ENCODE measurements around the gene PKD2.
"Not testable (repeated sequence)": the region's sequence is repeated elsewhere in the genome, so short reads cannot be mapped to it uniquely, and the experiment has no call there.

Gene PKD2

DNA sequence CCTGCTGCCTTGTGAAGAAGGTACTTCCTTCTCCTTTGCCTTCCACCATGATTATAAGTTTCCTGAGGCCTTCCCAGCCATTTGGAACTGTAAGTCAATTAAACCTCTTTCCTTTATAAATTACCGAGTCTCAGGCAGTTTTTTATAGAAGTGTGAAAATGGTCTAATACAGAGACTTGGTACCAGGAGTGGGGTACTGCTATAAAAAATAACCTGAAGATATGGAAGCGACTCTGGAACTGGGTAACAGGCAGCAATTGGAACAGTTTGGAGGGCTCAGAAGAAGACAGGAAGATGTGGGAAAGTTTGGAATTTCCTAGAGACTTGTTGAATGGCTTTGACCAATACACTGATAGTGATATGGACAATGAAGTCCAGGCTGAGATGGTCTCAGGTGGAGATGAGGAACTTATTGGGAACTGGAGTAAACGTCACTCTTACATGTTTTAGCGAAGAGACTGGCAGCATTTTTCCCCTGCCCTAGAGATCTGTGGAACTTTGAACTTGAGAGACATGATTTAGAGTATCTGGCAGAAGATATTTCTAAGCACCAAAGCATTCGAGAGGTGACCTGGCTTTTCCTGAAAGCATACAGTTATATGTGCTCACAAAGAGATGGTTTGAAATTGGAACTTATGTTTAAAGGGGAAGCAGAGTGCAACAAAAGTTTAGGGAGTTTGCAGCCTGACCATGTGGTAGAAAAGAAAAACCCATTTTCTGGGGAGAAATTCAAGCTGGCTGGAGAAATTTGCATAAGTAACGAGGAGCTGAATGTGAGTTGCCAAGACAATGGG, 18.6 kb downstream of the PKD2 start:
- peaks cover 84% of the 10 kb centered on the region for H3K36me3 ChIP-seq (ENCODE audit: control insufficient read depth, insufficient read depth, low read length)
- H3K4me3 ChIP-seq (ENCODE audit: extremely low read depth, insufficient read depth, low read length, poor library complexity, severe bottlenecking); H3K27ac ChIP-seq (ENCODE audit: low read depth, low read length, severe bottlenecking); H3K4me1 ChIP-seq (ENCODE audit: control insufficient read depth, insufficient read depth, low read length, poor library complexity, severe bottlenecking): not testable (repeated sequence)
- WGBS, 2 experiments (ENCODE audit: insufficient coverage in 2 of 2) = 97 to 99% methylated on average over 4 of the region's 6 CpGs
- peaks cover 25% of the 10 kb centered on the region for H3K9me3 ChIP-seq (ENCODE audit: control insufficient read depth, low read length)

DNA sequence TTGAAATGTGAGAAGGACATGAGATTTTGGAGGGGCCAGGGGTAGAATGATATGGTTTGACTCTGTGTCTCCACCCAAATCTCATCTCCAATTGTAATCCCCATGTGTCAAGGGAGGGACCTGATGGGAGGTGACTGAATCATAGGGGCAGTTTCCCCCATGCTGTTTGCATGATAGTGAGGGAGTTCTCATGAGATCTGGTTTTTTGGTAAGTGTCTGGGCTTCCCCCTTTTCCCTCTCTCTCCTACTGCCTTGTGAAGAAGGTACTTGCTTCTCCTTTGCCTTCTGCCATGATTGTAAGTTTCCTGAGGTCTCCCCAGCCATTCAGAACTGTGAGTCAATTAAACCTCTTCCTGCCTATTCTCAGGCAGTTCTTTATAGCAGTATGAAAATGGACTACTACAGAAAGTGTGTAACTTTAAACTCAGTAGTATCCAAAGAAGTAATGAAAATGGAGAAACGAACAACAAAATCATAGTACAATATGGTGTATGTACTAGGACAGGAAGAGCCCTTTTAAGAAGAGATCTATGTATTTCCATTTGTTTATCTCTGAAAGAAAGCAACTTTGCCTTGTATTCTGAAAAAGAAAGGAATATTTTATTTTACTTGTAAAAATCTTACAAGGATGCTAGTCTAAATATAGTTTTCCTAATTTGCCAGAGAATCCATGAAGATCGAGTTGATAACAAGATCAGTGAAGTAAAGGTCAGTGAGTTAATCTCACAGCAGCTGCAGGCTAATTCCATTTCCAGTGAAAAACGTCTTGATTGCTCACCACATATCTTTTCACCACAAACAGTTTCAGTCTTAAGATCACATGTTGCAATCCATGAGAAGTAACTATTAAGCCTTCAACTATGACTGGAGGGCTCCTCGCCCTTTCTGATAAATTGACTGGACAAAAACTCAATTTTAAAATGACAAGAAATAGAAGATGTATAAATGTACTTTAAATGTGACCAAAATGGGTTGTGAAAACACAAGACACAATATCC, 20.5 kb downstream of the PKD2 start:
- no peak overlapping the region for H3K4me3 ChIP-seq (ENCODE audit: extremely low read depth, insufficient read depth, low read length, poor library complexity, severe bottlenecking)
- peak overlapping the region; percentile 17 for H3K27ac ChIP-seq (ENCODE audit: low read depth, low read length, severe bottlenecking)
- WGBS, 2 experiments (ENCODE audit: insufficient coverage in 2 of 2) = no CpG with 5 or more reads among the region's 4 CpGs
- no peaks in the 10 kb centered on the region for H3K4me1 ChIP-seq (ENCODE audit: control insufficient read depth, insufficient read depth, low read length, poor library complexity, severe bottlenecking)
- peaks cover 25% of the 10 kb centered on the region for H3K9me3 ChIP-seq (ENCODE audit: control insufficient read depth, low read length)
- H3K36me3 ChIP-seq (ENCODE audit: control insufficient read depth, insufficient read depth, low read length) = peaks cover 69% of the 10 kb centered on the region

DNA sequence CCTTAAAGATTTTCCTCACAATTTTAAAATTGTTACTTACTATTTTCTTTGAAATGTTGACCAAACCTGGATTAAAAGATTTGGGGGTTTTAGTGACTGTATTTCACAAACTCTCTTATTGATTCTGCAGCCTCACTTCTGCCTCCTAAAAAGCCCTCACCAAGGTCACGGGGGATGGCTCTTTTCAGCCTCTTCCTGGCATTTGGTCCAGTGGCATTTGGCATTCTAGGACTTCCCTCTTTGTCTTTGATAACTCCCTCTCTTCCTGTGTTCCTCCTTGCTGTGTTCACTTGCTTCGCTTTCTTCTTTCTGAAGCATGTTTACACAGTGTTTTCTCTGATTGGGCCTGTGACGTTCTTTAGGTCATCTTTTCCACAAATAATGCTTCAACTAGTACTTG, 21.5 kb downstream of the PKD2 start:
- Histone ChIP-seq H3K36me3 (ENCODE audit: control insufficient read depth, insufficient read depth, low read length) (peaks cover 64% of the 10 kb centered on the region), H3K9me3 (ENCODE audit: control insufficient read depth, low read length) (peaks cover 19% of the 10 kb centered on the region), H3K27ac (ENCODE audit: low read depth, low read length, severe bottlenecking) (no peak overlapping the region), H3K4me3 (ENCODE audit: extremely low read depth, insufficient read depth, low read length, poor library complexity, severe bottlenecking) (no peak overlapping the region), H3K4me1 (ENCODE audit: control insufficient read depth, insufficient read depth, low read length, poor library complexity, severe bottlenecking) (no peaks in the 10 kb centered on the region)
- WGBS, 2 experiments (ENCODE audit: insufficient coverage in 2 of 2) = 97 to 100% methylated on average over 3 of the region's 3 CpGs

DNA sequence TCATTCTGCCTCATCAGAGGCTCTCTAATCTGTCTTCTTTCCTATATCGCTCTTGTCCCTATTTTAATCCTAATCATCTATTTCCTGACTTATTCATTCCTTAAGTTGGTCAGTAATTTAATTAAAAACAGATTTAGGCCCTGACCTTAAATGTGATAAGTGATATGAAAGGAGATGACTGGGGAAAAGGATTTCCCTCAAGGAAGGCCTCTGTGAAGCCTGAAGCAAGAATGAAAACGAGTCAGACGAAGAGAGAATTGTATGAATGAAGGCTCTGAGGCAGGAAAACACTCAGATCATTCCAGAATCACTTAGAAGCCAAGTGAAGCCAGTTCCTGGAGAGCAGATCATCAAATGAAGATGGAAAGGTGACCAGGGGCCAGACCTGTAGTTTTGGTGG, 22.1 kb downstream of the PKD2 start:
- peaks cover 64% of the 10 kb centered on the region for H3K36me3 ChIP-seq (ENCODE audit: control insufficient read depth, insufficient read depth, low read length)

DNA sequence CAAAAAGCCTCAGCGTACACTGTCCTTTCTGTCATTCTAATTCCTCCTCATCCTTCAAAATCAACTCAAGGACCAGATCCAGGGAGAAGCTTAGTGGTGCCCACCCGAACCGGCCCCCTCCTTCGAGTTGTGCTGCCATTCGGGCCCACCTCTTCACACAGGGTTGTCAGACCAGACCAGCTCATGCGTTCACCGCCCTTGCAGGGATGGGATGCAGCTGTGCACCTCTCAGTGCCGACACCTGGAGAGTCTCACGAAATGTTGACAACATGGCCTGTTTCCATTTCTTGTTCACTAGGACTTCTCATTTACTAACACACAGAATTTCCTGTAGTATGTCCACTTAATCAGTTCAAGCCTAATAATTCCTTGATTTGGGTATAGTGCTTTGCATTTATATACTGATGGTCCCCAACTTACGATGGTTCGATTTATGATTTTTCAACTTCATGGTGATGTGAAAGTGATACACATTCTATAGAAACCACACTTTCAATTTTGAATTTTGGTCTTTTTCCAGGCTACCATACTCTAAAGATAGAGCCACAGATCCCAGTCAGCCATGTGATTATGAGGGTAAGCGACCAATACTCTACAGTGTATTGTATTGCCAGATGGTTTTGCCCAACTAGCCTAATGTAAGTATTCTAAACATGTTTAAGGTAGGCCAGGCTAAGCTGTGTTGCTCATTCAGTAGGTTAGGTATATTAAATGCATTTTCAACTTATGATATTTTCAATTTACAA, 23.3 kb downstream of the PKD2 start:
- Histone ChIP-seq H3K4me3 (ENCODE audit: extremely low read depth, insufficient read depth, low read length, poor library complexity, severe bottlenecking) (no peak overlapping the region), H3K4me1 (ENCODE audit: control insufficient read depth, insufficient read depth, low read length, poor library complexity, severe bottlenecking) (no peaks in the 10 kb centered on the region), H3K27ac (ENCODE audit: low read depth, low read length, severe bottlenecking) (no peak overlapping the region), H3K36me3 (ENCODE audit: control insufficient read depth, insufficient read depth, low read length) (peaks cover 62% of the 10 kb centered on the region), H3K9me3 (ENCODE audit: control insufficient read depth, low read length) (peaks cover 9% of the 10 kb centered on the region)
- WGBS, 2 experiments (ENCODE audit: insufficient coverage in 2 of 2) = 93 to 100% methylated on average over 3 to 8 of the region's 12 CpGs

More for the DNA sequence above, 22.1 kb downstream of the PKD2 start:
- 93 to 100% methylated on average over 2 to 3 of the region's 3 CpGs for WGBS, 2 experiments (ENCODE audit: insufficient coverage in 2 of 2)
- H3K4me3 ChIP-seq (ENCODE audit: extremely low read depth, insufficient read depth, low read length, poor library complexity, severe bottlenecking) = no peak overlapping the region
- H3K9me3 ChIP-seq (ENCODE audit: control insufficient read depth, low read length) = peaks cover 18% of the 10 kb centered on the region
- H3K27ac ChIP-seq (ENCODE audit: low read depth, low read length, severe bottlenecking) = no peak overlapping the region
- no peaks in the 10 kb centered on the region for H3K4me1 ChIP-seq (ENCODE audit: control insufficient read depth, insufficient read depth, low read length, poor library complexity, severe bottlenecking)

DNA sequence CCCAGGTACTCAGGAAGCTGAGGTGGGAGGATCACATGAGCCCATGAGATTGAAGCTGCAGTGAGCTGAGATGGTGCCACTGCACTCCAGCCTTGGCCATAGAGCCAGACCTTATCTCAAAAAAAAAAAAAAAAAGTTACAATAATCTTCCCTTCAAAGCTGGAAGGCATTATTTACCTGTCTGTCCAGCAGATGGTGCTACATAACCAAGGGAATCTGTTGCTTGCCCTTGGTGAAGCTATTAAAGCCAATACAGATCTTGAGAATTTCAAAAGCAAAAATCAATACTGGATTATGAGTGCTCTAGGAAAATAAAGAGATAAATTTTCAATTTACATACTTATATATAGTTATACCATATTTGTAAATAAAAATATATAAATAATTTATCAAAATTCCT, 25.9 kb downstream of the PKD2 start:
- H3K4me1 ChIP-seq (ENCODE audit: control insufficient read depth, insufficient read depth, low read length, poor library complexity, severe bottlenecking) = no peaks in the 10 kb centered on the region
- H3K4me3 ChIP-seq (ENCODE audit: extremely low read depth, insufficient read depth, low read length, poor library complexity, severe bottlenecking) = no peak overlapping the region
- H3K9me3 ChIP-seq (ENCODE audit: control insufficient read depth, low read length) = no peaks in the 10 kb centered on the region
- H3K36me3 ChIP-seq (ENCODE audit: control insufficient read depth, insufficient read depth, low read length) = peaks cover 69% of the 10 kb centered on the region
- no peak overlapping the region for H3K27ac ChIP-seq (ENCODE audit: low read depth, low read length, severe bottlenecking)

DNA sequence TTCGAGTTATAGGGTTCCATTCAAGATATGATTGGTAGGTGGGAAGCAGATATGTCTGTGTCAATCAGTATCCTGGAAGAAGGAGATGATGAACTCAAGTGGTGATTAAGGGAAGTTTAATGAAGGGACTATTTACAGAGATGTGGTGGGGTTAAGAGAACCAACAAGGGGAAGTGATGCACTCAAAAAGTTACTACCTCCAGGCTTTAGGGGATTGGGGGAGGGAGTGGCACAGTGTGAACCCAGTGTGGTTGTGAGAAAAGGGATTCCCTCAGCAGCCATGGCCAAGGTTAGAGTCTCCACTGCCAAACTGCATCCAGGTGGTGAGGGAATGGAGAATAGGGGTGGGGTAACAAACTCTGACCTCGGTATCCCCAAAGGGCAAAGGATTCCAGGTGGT, 27.9 kb downstream of the PKD2 start:
- H3K36me3 ChIP-seq (ENCODE audit: control insufficient read depth, insufficient read depth, low read length) = peaks cover 74% of the 10 kb centered on the region
- no peaks in the 10 kb centered on the region for H3K4me1 ChIP-seq (ENCODE audit: control insufficient read depth, insufficient read depth, low read length, poor library complexity, severe bottlenecking)
- WGBS, 2 experiments (ENCODE audit: insufficient coverage in 2 of 2) = 92 to 100% methylated on average over 2 of the region's 2 CpGs
- no peak overlapping the region for H3K27ac ChIP-seq (ENCODE audit: low read depth, low read length, severe bottlenecking)
- H3K9me3 ChIP-seq (ENCODE audit: control insufficient read depth, low read length) = no peaks in the 10 kb centered on the region
- no peak overlapping the region for H3K4me3 ChIP-seq (ENCODE audit: extremely low read depth, insufficient read depth, low read length, poor library complexity, severe bottlenecking)

DNA sequence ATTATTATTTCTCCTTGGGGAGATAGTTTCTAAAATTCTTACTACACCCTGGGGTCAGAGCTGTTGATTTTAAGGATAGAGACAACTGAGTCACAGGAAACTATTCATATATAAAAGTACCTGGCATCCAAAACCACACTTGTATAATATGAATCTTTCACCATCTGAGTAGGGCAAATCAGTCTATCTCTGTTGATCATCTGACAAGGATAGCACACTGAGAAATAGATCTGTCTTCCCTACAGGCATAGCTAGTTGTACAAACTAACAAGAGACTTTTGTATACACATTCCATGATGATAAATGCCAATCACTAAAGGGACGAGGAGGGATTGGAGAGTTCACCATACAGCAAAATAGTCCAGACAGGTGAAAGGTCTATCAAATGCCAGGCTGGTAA, 30.0 kb downstream of the PKD2 start:
- Histone ChIP-seq H3K4me3 (ENCODE audit: extremely low read depth, insufficient read depth, low read length, poor library complexity, severe bottlenecking) (no peak overlapping the region), H3K27ac (ENCODE audit: low read depth, low read length, severe bottlenecking) (no peak overlapping the region), H3K36me3 (ENCODE audit: control insufficient read depth, insufficient read depth, low read length) (peaks cover 82% of the 10 kb centered on the region), H3K4me1 (ENCODE audit: control insufficient read depth, insufficient read depth, low read length, poor library complexity, severe bottlenecking) (no peaks in the 10 kb centered on the region), H3K9me3 (ENCODE audit: control insufficient read depth, low read length) (no peaks in the 10 kb centered on the region)
- 100% methylated on average over 1 of the region's 1 CpG; no CpG with 5 or more reads in 1 of the 2 experiments for WGBS, 2 experiments (ENCODE audit: insufficient coverage in 2 of 2)

DNA sequence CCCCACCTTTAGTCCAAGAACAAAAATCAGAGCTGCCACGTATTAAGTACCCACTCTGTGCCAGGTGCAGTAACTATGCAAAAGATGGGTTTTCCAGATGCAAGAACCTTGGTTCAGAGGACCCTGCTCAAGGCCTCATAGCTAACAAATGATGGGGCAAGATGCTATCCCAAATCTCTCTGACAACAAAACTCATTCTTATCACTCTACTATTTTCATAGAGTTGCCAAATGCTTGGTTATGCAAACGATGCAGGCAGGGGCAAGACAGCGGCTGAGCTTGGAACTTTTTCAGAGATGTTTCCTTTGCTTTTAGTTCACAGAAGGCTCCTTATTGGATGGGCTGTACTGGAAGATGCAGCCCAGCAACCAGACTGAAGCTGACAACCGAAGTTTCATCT, 30.5 kb downstream of the PKD2 start:
- 91% methylated on average over 4 of the region's 4 CpGs; no CpG with 5 or more reads in 1 of the 2 experiments for WGBS, 2 experiments (ENCODE audit: insufficient coverage in 2 of 2)
- no peaks in the 10 kb centered on the region for H3K4me1 ChIP-seq (ENCODE audit: control insufficient read depth, insufficient read depth, low read length, poor library complexity, severe bottlenecking)
- H3K9me3 ChIP-seq (ENCODE audit: control insufficient read depth, low read length) = no peaks in the 10 kb centered on the region
- no peak overlapping the region for H3K27ac ChIP-seq (ENCODE audit: low read depth, low read length, severe bottlenecking)
- H3K36me3 ChIP-seq (ENCODE audit: control insufficient read depth, insufficient read depth, low read length) = peaks cover 86% of the 10 kb centered on the region
- no peak overlapping the region for H3K4me3 ChIP-seq (ENCODE audit: extremely low read depth, insufficient read depth, low read length, poor library complexity, severe bottlenecking)

DNA sequence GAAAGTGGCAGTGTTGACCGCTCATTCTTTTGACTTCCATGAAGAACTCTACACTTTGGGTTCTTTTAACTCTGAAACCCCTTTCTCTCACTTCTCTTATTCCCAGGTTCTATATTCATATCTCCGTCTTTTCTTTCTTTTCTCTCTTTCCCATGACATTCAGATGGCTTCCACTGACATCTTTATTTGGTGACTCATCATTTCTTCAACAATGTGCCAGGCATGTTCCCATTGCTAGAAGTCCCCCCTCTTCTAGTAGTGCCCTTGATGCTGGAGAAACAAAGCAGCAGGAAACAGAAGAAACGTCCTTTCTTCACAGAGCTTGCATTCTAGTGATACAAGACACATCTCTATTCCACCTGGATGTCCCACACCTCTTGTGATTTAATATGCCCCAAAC, 33.3 kb downstream of the PKD2 start:
- Histone ChIP-seq H3K36me3 (ENCODE audit: control insufficient read depth, insufficient read depth, low read length) (peaks cover 93% of the 10 kb centered on the region), H3K9me3 (ENCODE audit: control insufficient read depth, low read length) (no peaks in the 10 kb centered on the region), H3K4me1 (ENCODE audit: control insufficient read depth, insufficient read depth, low read length, poor library complexity, severe bottlenecking) (no peaks in the 10 kb centered on the region), H3K4me3 (ENCODE audit: extremely low read depth, insufficient read depth, low read length, poor library complexity, severe bottlenecking) (no peak overlapping the region), H3K27ac (ENCODE audit: low read depth, low read length, severe bottlenecking) (no peak overlapping the region)
- 92 to 95% methylated on average over 2 to 3 of the region's 3 CpGs for WGBS, 2 experiments (ENCODE audit: insufficient coverage in 2 of 2)

Data from mesodermal cell (in vitro differentiated cells).